GM12891 (cell line): Measurements from ENCODE around the gene IGF2.

Experiments used
- PAX5 ChIP-seq: IDR thresholded peaks from 2 replicates; pipeline ENCODE4 v1.6.1; 2011; ENCODE audit warnings: low read length, moderate library complexity, mild to moderate bottlenecking; ENCODE audit not compliant: insufficient read depth, severe bottlenecking
- POLR2A ChIP-seq: IDR thresholded peaks from 2 replicates; pipeline ENCODE4 v1.6.1; 2011; ENCODE audit warnings: low read depth, low read length, control low read depth
- POLR2AphosphoS5 ChIP-seq: IDR thresholded peaks from 2 replicates; pipeline ENCODE4 v1.6.1; 2011; ENCODE audit warnings: low read depth, low read length, control low read depth
- POU2F2 ChIP-seq: IDR thresholded peaks from 2 replicates; pipeline ENCODE4 v1.6.1; 2011; ENCODE audit warnings: low read depth, mild to moderate bottlenecking, control low read depth, low read length, moderate library complexity
- SPI1 ChIP-seq: IDR thresholded peaks from 2 replicates; pipeline ENCODE4 v1.6.1; 2011; ENCODE audit warnings: low read depth, low read length, control low read depth
- TAF1 ChIP-seq: IDR thresholded peaks from 2 replicates; pipeline ENCODE4 v1.6.1; 2011; ENCODE audit warnings: low read depth, low read length, control low read depth

DNA sequence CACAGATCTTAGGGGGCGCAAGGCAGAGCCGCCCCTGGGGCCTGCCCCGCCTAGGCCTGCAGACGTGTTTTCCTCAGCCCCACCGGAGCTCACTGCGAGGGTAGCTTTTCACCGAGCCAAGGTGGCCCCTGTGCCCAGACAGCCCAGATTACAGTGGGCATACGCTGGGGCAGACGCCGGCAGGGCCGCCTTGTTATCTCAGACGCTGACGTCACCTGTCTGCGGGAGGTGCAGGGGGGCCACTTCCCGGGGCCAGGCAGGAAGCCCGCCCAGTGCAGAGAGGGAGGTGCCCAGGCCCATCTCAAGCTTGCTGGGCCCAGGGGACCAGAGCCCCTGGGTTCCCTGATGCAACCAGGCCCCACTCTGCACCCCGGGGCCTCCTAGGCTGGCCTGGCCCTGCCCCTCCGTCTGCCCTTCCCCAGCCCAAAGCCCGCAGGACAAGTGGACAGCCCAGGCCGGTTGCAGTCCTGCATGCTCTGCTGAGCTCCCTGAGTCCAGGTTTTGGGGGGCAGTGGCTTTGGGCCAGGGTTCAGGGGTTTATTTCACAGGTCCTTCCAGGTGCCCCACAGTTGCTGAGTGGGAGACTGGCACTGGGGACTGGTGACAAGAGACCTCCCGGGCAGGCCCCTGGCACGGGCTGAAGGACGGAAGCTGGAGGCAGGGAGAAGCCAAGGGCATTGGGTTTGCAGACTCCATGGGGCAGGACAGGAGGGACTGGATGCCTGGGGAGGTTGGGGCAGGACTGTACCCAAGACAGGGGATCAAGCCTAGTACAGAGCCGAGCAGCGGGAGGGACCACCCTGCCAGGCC lies 38.6 kb downstream of the IGF2 start:
- no peak for TF ChIP-seq POLR2A
- TF ChIP-seq SPI1 = no peak
- TF ChIP-seq POLR2AphosphoS5 = no peak
- TF ChIP-seq PAX5 = no peak
- TF ChIP-seq TAF1 = no peak
- no peak for TF ChIP-seq POU2F2
